Muscle layer of duodenum (tissue), 2 donors: ENCODE results near the gene SPACA4.
A peak's percentile ranks its signal among the peaks of the same experiment; 100 is the strongest.

Source experiments
- H3K27ac ChIP-seq: one replicate; pipeline ENCODE4 v1.7.0; 2013; ENCODE audit warnings: mild to moderate bottlenecking, low read length
- H3K27me3 ChIP-seq: one replicate; pipeline ENCODE4 v1.7.0; 2013; ENCODE audit warnings: low read depth, mild to moderate bottlenecking, control low read depth, low read length
- H3K36me3 ChIP-seq, 2 donors: one replicate each; pipeline ENCODE4 v1.7.0; 2013; ENCODE audit warnings: low read length in 2 of 2, control low read depth in 1 of 2, mild to moderate bottlenecking in 1 of 2; ENCODE audit not compliant: insufficient read depth in 2 of 2, control insufficient read depth in 1 of 2
- H3K4me1 ChIP-seq, 2 donors: one replicate each; pipeline ENCODE4 v1.7.0; 2013; ENCODE audit warnings: low read length in 2 of 2, mild to moderate bottlenecking in 2 of 2, control low read depth in 1 of 2, moderate library complexity in 1 of 2; ENCODE audit not compliant: insufficient read depth in 2 of 2, control insufficient read depth in 1 of 2
- H3K4me3 ChIP-seq, 2 donors: one replicate each; pipeline ENCODE4 v1.7.0; 2013; ENCODE audit warnings: low read length in 2 of 2, low read depth in 1 of 2, mild to moderate bottlenecking in 1 of 2
- H3K9me3 ChIP-seq, 2 donors: one replicate each; pipeline ENCODE4 v1.7.0; 2013; ENCODE audit warnings: low read length in 2 of 2, control low read depth in 1 of 2, mild to moderate bottlenecking in 1 of 2; ENCODE audit not compliant: control insufficient read depth in 1 of 2
- donor health status: healthy.

SPACA4 gene

GRCh38 chr19:48646001-48646721 is 39.6 kb downstream of the SPACA4 start, which contains the start of gene CA11:
TSS of gene CA11 (minus strand) at chr19:48646187. CDS start at chr19:48645632, 555 bp downstream.
- Histone ChIP-seq H3K36me3 (no peaks in the 10 kb centered on the region), H3K4me1 (peaks cover 0 to 27% of the 10 kb centered on the region in 2 donors), H3K4me3 (peak within 1 kb of the TSS; percentile 69 to 81), H3K27me3 (no peaks in the 10 kb centered on the region), H3K27ac (peak within 1 kb of the TSS; percentile 53), H3K9me3 (no peaks in the 10 kb centered on the region)

- H3K27me3 ChIP-seq, result no peaks in the 10 kb centered on the region
- H3K27ac ChIP-seq, result no peak overlapping the region
- H3K9me3 ChIP-seq, result no peaks in the 10 kb centered on the region
- peaks cover 0 to 27% of the 10 kb centered on the region in 2 donors for H3K4me1 ChIP-seq
- H3K4me3 ChIP-seq, result peak overlapping the region in 1 of 2 donors; percentile 81
- H3K36me3 ChIP-seq, result no peaks in the 10 kb centered on the region
Measured at GRCh38 chr19:48646722-48647216, 40.2 kb downstream of the SPACA4 start.

GRCh38 chr19:48648134-48648533 is 41.6 kb downstream of the SPACA4 start:
- H3K4me1 ChIP-seq, result peaks cover 0 to 27% of the 10 kb centered on the region in 2 donors

GRCh38 chr19:48650974-48651682 is 44.6 kb downstream of the SPACA4 start:
- peaks cover 0 to 7% of the 10 kb centered on the region in 2 donors for H3K4me1 ChIP-seq
- no peaks in the 10 kb centered on the region for H3K27me3 ChIP-seq

More at GRCh38 chr19:48648134-48648533, 41.6 kb downstream of the SPACA4 start:
- no peaks in the 10 kb centered on the region for H3K27me3 ChIP-seq
- H3K4me3 ChIP-seq, result no peak overlapping the region
- H3K27ac ChIP-seq, result no peak overlapping the region
- no peaks in the 10 kb centered on the region for H3K36me3 ChIP-seq
- H3K9me3 ChIP-seq, result no peaks in the 10 kb centered on the region

GRCh38 chr19:48651683-48652048 is 45.1 kb downstream of the SPACA4 start:
- Histone ChIP-seq H3K4me1 (peaks cover 0 to 3% of the 10 kb centered on the region in 2 donors), H3K9me3 (no peaks in the 10 kb centered on the region), H3K36me3 (no peaks in the 10 kb centered on the region), H3K27ac (no peak overlapping the region), H3K4me3 (no peak overlapping the region), H3K27me3 (no peaks in the 10 kb centered on the region)

More at GRCh38 chr19:48650974-48651682, 44.6 kb downstream of the SPACA4 start:
- Histone ChIP-seq H3K36me3 (no peaks in the 10 kb centered on the region), H3K4me3 (no peak overlapping the region), H3K9me3 (no peaks in the 10 kb centered on the region), H3K27ac (no peak overlapping the region)

- H3K4me1 ChIP-seq, result no peaks in the 10 kb centered on the region
- no peaks in the 10 kb centered on the region for H3K9me3 ChIP-seq
- H3K36me3 ChIP-seq, result no peaks in the 10 kb centered on the region
- H3K27ac ChIP-seq, result no peak overlapping the region
- no peaks in the 10 kb centered on the region for H3K27me3 ChIP-seq
- H3K4me3 ChIP-seq, result no peak overlapping the region
Measured at GRCh38 chr19:48654299-48655059, 47.9 kb downstream of the SPACA4 start.

GRCh38 chr19:48656840-48657474 is 50.4 kb downstream of the SPACA4 start:
- Histone ChIP-seq H3K4me3 (no peak overlapping the region), H3K27me3 (no peaks in the 10 kb centered on the region), H3K9me3 (no peaks in the 10 kb centered on the region), H3K27ac (no peak overlapping the region), H3K36me3 (no peaks in the 10 kb centered on the region), H3K4me1 (no peaks in the 10 kb centered on the region)
